Activated naive CD4-positive, alpha-beta T cell treated with anti-CD3 and anti-CD28 coated beads, Interleukin-2, amount 50 U/mL, for 24 hours (primary cell): ENCODE results near the gene SLC1A7.

Experiments used
- H3K27ac Mint-ChIP-seq: one replicate; pipeline ENCODE4 v1.8.0; 2021; ENCODE audit warnings: mild to moderate bottlenecking, mixed read lengths
- H3K27me3 Mint-ChIP-seq: one replicate; pipeline ENCODE4 v1.8.0; 2021; ENCODE audit warnings: mixed read lengths
- H3K36me3 Mint-ChIP-seq: one replicate; pipeline ENCODE4 v1.8.0; 2021; ENCODE audit warnings: mixed read lengths
- H3K4me1 Mint-ChIP-seq: one replicate; pipeline ENCODE4 v1.8.0; 2021; ENCODE audit warnings: mixed read lengths
- H3K4me3 Mint-ChIP-seq: one replicate; pipeline ENCODE4 v1.8.0; 2021; ENCODE audit warnings: mild to moderate bottlenecking, mixed read lengths
- H3K9me3 Mint-ChIP-seq: one replicate; pipeline ENCODE4 v1.8.0; 2021; ENCODE audit warnings: mixed read lengths

Gene SLC1A7

DNA sequence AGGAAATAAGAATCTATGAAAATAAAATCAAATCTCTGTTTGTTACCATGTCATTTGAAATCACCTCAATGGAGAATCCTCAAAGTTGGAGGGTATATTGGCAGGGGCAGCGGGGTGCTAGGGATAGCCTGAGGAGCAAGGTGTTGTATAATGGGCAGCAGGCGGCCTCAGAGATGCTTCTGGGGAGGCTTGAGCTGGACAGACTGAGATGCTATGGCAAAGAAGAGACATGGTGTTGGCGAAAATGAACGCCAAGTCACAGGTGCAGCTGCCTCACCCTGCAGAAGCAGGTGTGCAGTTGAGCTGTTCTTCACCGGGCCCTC lies 3.1 kb upstream of the SLC1A7 start:
- Mint-ChIP-seq H3K36me3 (no peaks in the 10 kb centered on the region), H3K4me3 (no peak overlapping the region)

DNA sequence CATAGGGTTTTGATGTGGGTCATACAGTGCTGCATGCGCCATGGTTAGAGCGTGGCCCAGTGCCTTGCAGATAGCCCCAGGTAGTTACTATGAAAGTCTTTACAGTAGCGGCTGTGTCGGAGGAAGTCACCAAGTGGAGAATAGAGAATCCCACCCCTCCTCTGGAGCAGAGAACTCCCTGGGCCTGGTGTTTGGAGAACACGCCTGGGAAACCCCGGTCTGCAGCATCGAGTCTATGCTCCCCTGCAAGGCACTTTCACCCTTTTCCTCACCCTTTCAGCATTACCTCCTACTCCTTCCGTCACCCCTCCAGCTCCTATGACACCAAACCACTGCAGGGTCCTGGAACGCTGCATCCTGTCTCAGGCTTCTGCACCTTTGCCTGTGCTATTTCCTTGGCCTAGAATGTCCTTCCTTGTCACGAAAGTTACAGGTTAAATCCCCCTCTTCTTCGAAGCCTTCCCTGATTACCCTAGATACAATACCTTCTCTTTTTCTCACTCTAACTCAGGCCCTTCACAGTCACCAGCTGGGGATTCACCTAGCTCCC lies 2.7 kb upstream of the SLC1A7 start:
- Mint-ChIP-seq H3K4me1 (no peaks in the 10 kb centered on the region), H3K36me3 (no peaks in the 10 kb centered on the region), H3K4me3 (no peak overlapping the region), H3K9me3 (no peaks in the 10 kb centered on the region), H3K27ac (peak overlapping the region; percentile 37), H3K27me3 (no peaks in the 10 kb centered on the region)

More for the DNA sequence above, 3.1 kb upstream of the SLC1A7 start:
- Mint-ChIP-seq H3K9me3 (no peaks in the 10 kb centered on the region), H3K27ac (no peak overlapping the region), H3K4me1 (no peaks in the 10 kb centered on the region), H3K27me3 (no peaks in the 10 kb centered on the region)

DNA sequence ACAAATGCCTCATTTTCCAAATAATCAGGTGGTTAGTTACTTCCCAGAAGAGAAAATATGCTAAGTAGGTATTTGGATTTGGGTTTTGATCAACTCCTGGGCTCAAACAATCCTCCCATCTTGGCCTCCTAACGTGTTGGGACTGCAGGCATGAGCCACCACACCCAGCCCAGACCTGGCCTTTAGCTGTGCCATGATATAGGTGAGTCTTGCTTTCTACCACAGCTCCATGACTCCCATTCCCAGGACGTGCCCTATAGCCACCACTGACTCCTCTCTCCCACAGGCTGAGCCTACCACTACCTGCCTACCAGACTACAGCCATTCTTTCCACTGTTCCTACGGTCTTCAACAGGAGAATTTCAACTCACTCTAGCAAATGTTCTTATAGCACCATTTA lies 1.8 kb upstream of the SLC1A7 start:
- no peak overlapping the region for H3K27ac Mint-ChIP-seq
- no peaks in the 10 kb centered on the region for H3K36me3 Mint-ChIP-seq
- H3K27me3 Mint-ChIP-seq: no peaks in the 10 kb centered on the region
- H3K4me1 Mint-ChIP-seq: no peaks in the 10 kb centered on the region
- H3K4me3 Mint-ChIP-seq: no peak overlapping the region
- H3K9me3 Mint-ChIP-seq: no peaks in the 10 kb centered on the region

DNA sequence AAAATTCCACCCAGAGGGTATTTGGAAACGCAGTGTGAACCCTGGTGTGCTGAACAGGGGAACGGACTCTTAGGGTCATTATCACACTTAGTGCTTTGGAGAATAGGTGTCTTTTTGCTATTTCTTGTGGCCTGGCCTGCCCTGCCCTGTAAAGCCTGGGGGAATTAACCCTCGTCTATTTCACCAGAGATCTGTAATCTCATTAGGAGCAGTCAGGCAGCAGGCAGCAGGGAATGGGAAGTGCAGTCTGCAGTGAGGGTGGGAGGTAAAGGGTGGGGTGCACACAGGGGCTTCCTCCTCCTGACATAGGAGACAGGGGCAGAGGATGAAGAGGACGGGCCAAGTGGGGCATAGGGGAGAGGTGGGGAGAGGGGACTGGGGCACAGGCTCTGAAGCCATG lies 1.1 kb upstream of the SLC1A7 start:
- H3K4me3 Mint-ChIP-seq: no peak overlapping the region
- no peaks in the 10 kb centered on the region for H3K9me3 Mint-ChIP-seq
- H3K36me3 Mint-ChIP-seq: no peaks in the 10 kb centered on the region
- H3K27me3 Mint-ChIP-seq: no peaks in the 10 kb centered on the region
- no peaks in the 10 kb centered on the region for H3K4me1 Mint-ChIP-seq
- H3K27ac Mint-ChIP-seq: no peak overlapping the region

DNA sequence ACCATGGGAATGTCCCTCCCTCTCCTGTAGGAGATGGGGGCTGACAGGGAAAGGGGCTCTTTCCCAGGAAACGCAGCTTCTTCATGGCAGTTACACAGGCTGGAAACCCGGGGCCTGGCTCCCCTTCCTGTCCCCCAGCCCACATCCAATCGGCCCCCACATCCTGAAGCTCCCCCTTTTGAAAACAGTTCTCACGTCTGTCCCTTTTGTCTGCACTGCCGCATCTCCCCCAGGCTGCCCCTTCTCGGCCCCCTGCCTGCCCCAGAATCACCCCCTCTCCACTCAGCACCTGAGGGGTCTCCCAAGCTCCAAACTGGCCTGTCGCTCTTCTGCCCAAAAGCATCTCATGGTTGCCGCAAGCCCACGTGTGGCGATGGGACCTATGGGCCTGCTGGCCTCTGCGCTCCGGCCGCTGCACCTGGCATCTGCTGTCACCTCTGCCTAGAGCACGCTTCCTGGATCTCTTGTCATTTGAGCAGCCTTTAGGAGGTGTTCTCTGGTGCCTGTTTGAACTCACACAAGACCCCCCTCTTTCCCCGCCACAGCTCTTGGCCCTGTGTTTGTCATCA lies 867 bp downstream of the SLC1A7 start:
- peaks cover 3% of the 10 kb centered on the region for H3K36me3 Mint-ChIP-seq

DNA sequence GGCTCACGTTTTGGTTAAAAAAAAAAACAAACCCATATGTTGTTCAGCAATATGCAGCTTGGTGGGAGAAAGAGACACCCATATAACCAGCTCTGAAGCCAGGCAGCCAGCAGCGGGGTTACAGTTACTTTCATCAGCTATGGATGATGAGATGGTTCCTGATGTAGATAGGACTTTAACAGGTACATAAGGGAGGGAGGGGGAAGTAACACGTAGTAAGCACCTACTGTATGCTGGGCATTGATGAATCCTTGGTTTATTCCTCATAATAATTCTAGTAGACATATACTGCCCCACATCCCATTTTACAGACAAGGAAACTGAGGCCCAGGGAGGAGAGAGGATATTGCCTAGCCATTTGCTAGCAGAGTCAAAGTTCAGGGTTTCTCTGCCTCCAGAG lies 2.0 kb downstream of the SLC1A7 start:
- no peaks in the 10 kb centered on the region for H3K27me3 Mint-ChIP-seq
- H3K4me1 Mint-ChIP-seq: no peaks in the 10 kb centered on the region
- peaks cover 7% of the 10 kb centered on the region for H3K9me3 Mint-ChIP-seq
- peaks cover 3% of the 10 kb centered on the region for H3K36me3 Mint-ChIP-seq
- H3K27ac Mint-ChIP-seq: no peak overlapping the region
- no peak overlapping the region for H3K4me3 Mint-ChIP-seq

More for the DNA sequence above, 867 bp downstream of the SLC1A7 start:
- H3K4me1 Mint-ChIP-seq: no peaks in the 10 kb centered on the region
- no peak overlapping the region for H3K27ac Mint-ChIP-seq
- H3K9me3 Mint-ChIP-seq: peaks cover 7% of the 10 kb centered on the region
- no peaks in the 10 kb centered on the region for H3K27me3 Mint-ChIP-seq
- no peak overlapping the region for H3K4me3 Mint-ChIP-seq

DNA sequence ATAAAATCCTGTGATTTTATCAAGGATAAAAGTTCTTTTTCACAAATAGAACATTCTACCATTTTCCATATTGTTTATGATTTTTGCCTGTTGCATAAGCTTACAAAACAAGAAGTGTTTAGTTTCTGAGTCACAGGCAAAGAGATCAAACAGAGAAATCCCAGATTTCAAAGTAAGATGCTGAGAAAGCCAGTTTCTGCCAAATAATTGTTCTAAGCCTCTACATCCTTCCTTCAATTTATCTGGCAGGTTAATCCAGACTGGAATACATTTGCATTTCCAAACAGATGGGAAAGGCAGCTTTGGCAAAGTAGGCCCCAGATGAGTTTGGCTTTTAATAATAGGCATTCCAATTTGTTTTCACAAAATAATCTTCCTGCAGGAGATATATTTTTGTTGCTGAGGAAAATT lies 2.5 kb downstream of the SLC1A7 start:
- H3K9me3 Mint-ChIP-seq: peaks cover 7% of the 10 kb centered on the region
- no peak overlapping the region for H3K27ac Mint-ChIP-seq
- no peaks in the 10 kb centered on the region for H3K4me1 Mint-ChIP-seq
- H3K4me3 Mint-ChIP-seq: no peak overlapping the region
- peaks cover 3% of the 10 kb centered on the region for H3K36me3 Mint-ChIP-seq
- no peaks in the 10 kb centered on the region for H3K27me3 Mint-ChIP-seq

DNA sequence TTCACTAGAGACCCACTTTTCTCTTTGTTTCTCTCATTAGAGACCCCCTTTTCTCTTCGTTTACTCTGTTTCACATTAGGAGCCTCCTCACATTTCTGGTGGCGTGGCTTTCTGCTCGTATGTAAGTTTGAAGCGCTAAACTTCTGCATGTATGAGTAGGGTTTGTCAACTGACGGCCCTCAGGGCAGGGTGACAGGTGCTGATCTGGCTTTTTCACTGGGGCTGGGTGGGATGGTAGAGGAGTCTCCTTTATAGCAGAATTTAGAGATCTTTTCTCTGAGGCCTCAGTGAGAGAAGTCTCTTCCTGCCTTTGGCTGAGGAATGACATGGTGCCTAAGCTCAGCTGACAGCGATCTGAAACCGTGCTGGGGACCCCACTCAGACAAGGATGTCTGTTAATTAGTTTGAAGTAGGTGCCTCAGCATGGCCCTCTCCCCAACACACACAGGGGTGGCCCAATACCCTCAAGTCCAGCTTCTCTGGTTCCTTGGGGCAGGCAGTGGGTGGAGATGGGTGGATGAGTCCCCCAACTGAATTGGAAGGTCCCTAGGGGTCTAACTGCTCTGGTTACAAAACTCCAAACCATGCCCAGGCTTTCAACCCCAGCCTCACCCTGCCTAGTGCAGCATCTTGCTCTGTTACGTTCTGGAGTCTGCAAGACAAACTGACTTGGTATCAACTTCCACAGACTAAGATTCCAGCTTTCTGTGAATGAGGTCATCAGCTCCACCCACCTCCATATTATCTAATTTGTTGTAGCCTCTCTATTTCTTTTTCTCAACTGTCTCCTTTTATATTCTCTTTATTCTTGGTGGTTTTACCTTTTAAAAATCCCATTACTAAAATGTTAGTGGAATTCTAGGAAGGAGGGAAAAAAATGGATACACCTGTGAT lies 3.2 kb downstream of the SLC1A7 start:
- no peak overlapping the region for H3K27ac Mint-ChIP-seq

DNA sequence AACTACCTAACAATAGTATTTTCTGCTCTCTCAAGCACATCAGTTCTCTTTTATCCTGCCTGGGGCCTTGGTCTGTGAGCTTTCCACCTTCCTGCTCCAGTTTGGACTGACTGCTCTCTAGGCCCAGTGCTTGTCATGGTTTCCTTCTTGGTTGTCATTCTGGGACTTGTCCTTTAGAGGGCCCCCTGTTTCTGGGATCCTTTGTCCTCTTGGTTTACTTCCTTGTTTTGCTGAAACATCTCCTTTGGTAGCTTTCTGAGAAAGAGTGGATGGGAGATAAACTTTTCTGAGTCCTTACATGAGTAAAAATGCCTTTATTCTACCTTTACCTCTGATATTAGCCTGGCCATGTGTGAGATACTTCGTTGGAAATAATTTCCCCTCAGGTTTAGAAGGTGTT lies 4.7 kb downstream of the SLC1A7 start:
- H3K36me3 Mint-ChIP-seq: peaks cover 3% of the 10 kb centered on the region
- H3K27me3 Mint-ChIP-seq: no peaks in the 10 kb centered on the region
- no peak overlapping the region for H3K4me3 Mint-ChIP-seq
- H3K27ac Mint-ChIP-seq: no peak overlapping the region
- peaks cover 7% of the 10 kb centered on the region for H3K9me3 Mint-ChIP-seq
- no peaks in the 10 kb centered on the region for H3K4me1 Mint-ChIP-seq

More for the DNA sequence above, 3.2 kb downstream of the SLC1A7 start:
- Mint-ChIP-seq H3K36me3 (peaks cover 3% of the 10 kb centered on the region), H3K4me1 (no peaks in the 10 kb centered on the region), H3K9me3 (peaks cover 7% of the 10 kb centered on the region), H3K4me3 (no peak overlapping the region), H3K27me3 (no peaks in the 10 kb centered on the region)

DNA sequence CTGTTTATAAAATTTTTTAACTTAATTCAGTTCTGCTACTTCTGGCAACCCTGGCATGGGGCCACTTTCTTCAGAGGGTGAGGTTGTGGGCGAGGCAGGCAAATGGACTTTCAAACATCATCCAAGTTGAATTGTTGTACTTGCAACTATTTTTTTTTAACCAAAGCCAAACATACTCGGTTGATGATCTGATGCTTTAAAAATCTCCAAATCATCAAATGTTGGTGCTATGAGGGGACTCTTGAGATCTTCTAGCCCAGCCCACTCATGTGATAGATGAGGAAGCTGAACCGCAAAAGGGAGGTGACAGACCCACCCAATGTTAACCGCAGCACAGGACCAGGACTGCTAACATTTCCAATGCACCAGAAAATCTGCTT lies 6.7 kb downstream of the SLC1A7 start:
- H3K27ac Mint-ChIP-seq: no peak overlapping the region
- H3K9me3 Mint-ChIP-seq: peaks cover 7% of the 10 kb centered on the region
- no peaks in the 10 kb centered on the region for H3K27me3 Mint-ChIP-seq
- H3K36me3 Mint-ChIP-seq: peaks cover 3% of the 10 kb centered on the region
- H3K4me1 Mint-ChIP-seq: no peaks in the 10 kb centered on the region
- no peak overlapping the region for H3K4me3 Mint-ChIP-seq

DNA sequence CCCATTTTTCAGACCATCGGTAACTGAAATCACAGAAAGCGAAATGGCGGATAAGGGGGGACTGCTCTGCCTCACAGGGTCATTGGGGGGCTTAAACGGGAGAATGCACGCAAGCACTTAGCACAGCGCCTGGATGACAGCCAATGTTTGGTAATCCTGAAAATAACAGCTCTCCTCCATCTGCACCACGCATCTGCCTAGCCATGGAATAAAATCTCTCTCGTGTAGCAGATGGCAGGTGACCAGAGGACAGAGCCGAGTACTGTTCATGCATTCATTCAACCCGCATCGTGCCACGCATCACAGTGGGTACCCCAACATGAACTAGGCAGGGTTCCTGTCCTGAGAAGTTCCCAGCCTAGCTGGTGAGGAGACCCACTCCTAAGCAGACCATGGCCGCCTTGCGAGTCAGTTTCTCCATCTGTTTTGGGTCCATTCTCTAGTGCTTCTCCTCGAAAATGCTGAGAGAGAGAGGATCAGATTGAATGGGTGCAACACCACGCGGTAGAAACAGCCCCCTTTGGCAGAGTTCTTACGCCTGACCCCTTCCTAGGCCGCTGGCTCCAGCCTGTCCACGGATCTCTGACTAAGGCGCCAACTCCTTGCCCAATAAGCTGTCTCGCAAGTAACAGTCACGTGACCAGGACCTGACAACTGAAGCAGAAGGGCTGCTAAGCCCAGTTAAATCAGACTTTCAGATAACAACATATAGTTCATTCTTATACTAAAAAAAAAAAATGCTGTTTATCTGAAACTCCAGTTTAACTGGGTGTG lies 7.3 kb downstream of the SLC1A7 start:
- H3K27me3 Mint-ChIP-seq: no peaks in the 10 kb centered on the region
- peaks cover 7% of the 10 kb centered on the region for H3K9me3 Mint-ChIP-seq
- H3K4me1 Mint-ChIP-seq: no peaks in the 10 kb centered on the region
- H3K36me3 Mint-ChIP-seq: peaks cover 3% of the 10 kb centered on the region
- no peak overlapping the region for H3K4me3 Mint-ChIP-seq
- H3K27ac Mint-ChIP-seq: no peak overlapping the region

DNA sequence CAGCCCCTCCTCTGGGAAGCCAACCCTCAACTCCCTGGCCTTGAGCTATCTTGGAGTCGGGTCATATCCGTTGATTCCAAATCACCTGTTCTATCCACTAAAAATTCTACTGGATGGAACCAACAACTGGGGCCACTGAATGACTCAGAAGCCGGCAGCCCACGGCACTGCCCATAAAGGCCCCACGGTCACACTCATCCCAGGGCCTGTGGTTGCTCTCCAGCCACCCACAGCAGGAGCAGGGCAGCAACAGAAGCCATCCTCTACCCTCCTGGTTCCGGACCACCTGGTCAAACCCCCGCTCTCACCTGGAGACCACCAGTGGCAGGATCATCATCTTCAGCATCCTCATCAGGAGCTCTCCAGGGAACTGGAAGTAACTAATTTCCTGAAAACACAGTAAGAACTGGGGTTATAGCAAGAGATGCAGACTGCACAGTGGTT lies 8.4 kb downstream of the SLC1A7 start:
- Mint-ChIP-seq H3K27me3 (no peaks in the 10 kb centered on the region), H3K27ac (no peak overlapping the region), H3K9me3 (peaks cover 7% of the 10 kb centered on the region), H3K4me1 (no peaks in the 10 kb centered on the region), H3K4me3 (no peak overlapping the region), H3K36me3 (peaks cover 3% of the 10 kb centered on the region)

DNA sequence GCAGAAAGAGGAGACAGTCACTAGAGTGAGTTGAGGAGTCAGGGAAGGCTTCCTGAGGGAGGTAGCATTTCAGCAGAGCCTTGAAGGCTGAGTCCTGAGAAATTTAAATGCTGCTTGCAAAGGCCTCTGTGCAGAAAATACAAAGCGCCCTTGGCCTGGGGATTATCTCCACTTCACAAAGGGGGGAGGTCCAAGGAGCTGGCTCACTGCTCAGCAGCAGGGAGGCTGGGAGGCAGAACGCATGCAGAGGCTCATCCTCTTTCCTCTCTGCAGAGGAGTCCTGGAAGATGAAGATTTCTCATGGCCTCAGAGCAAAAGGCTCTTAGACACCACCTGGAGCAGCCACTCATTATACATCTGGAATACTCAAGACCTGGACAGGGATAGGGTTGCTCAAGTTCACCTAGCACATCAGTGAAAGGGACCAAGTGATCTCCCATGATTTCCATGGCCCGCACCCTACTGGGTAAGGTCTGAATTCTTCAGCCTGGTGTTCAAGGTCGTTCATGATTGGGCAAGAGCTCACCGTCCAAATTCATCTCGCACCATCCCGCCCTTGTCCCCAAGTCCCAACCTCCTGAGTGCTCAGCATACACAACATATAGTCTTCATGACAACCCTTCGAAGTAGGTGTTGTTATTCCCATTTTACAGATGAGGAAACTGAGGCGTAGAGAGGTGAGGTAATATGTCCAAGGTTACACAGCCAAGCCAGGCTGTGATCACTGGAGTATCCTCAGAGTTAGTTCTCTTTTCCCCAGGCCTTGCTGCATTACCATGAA lies 9.0 kb downstream of the SLC1A7 start:
- H3K27ac Mint-ChIP-seq: no peak overlapping the region
- H3K4me3 Mint-ChIP-seq: no peak overlapping the region
- H3K36me3 Mint-ChIP-seq: peaks cover 3% of the 10 kb centered on the region

DNA sequence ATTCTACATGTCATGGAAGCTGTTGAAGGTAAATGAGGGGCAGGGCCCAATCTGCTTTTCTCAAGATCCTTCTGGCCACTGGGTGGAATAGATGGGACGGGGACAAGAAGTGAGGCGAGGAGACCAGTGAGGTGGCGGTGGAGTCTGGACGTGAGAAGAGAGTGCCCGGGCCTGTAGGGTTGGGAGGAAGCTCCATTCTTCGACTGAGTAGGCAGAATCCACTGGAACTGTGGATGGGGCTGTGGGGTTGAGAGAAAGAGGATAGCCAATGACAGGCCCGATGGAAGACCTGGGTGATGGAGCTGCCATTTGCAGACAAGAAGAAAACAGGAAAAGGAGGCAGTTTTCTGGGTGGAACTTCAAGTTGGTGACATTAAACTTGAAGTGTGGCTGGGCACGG lies 10.3 kb downstream of the SLC1A7 start:
- Mint-ChIP-seq H3K4me3 (no peak overlapping the region), H3K9me3 (peaks cover under 1% of the 10 kb centered on the region), H3K27me3 (no peaks in the 10 kb centered on the region), H3K36me3 (no peaks in the 10 kb centered on the region), H3K27ac (no peak overlapping the region), H3K4me1 (no peaks in the 10 kb centered on the region)

More for the DNA sequence above, 9.0 kb downstream of the SLC1A7 start:
- no peaks in the 10 kb centered on the region for H3K27me3 Mint-ChIP-seq
- peaks cover 7% of the 10 kb centered on the region for H3K9me3 Mint-ChIP-seq
- H3K4me1 Mint-ChIP-seq: no peaks in the 10 kb centered on the region

DNA sequence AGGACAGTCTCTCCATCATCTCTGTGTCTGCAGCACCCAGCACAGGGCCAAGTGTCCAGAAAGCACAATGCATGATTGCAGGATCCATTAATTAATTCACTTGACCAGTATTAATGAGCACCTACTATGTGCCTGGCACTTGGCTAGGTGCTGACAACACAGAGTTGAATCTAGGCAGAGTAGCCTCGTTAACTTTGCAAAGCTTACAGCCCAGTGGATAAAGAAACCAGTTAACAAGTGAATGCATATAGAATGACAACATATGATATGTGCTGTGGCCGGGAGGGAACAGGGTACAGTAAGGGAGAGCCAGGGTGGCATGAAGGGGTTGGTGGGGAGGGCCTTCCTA lies 10.9 kb downstream of the SLC1A7 start:
- H3K9me3 Mint-ChIP-seq: no peaks in the 10 kb centered on the region
- H3K27ac Mint-ChIP-seq: no peak overlapping the region
- H3K27me3 Mint-ChIP-seq: no peaks in the 10 kb centered on the region
- H3K4me1 Mint-ChIP-seq: no peaks in the 10 kb centered on the region
- no peaks in the 10 kb centered on the region for H3K36me3 Mint-ChIP-seq
- H3K4me3 Mint-ChIP-seq: no peak overlapping the region
